ENCODE results near the gene LHX3.

GRCh38 chr9:136218673-136219072, 13.7 kb upstream of the LHX3 start:
- TF ChIP-seq CTCF (IDR thresholded peaks at IDR 0.05) = no peak
- TF ChIP-seq POLR2A (IDR thresholded peaks at IDR 0.05) = no peak

Measured in uterus (tissue), 2 donors.